Fibroblast of the conjunctiva (primary cell): ENCODE data around the gene BICRA.
"Not testable (repeated sequence)": the region's sequence is repeated elsewhere in the genome, so short reads cannot be mapped to it uniquely, and the experiment has no call there.

Experiments
- DNase-seq: peaks from one replicate; pipeline ENCODE4 v3.0.0-alpha.2; 2010; ENCODE audit warnings: low read depth

The BICRA gene

GRCh38 chr19:47694466-47695273, 85.7 kb downstream of the BICRA start:
- DNase-seq, result no peak

GRCh38 chr19:47695533-47696262, 86.8 kb downstream of the BICRA start:
- DNase-seq, result no peak

- DNase-seq, result no peak
Observed at GRCh38 chr19:47696635-47697034, 87.7 kb downstream of the BICRA start.

- peak; percentile 81 for DNase-seq
Observed at GRCh38 chr19:47697863-47698609, 89.1 kb downstream of the BICRA start.

- DNase-seq, result no peak
Observed at GRCh38 chr19:47698631-47699359, 89.9 kb downstream of the BICRA start.

- DNase-seq, result no peak
Observed at GRCh38 chr19:47699360-47699917, 90.5 kb downstream of the BICRA start.

GRCh38 chr19:47700934-47701716, 92.2 kb downstream of the BICRA start:
- no peak for DNase-seq

GRCh38 chr19:47701717-47702552, 93.0 kb downstream of the BICRA start:
- no peak for DNase-seq

GRCh38 chr19:47702671-47703070, 93.7 kb downstream of the BICRA start:
- no peak for DNase-seq

- no peak for DNase-seq
Observed at GRCh38 chr19:47703301-47703700, 94.4 kb downstream of the BICRA start.

GRCh38 chr19:47704024-47704423, 95.1 kb downstream of the BICRA start:
- no peak for DNase-seq

GRCh38 chr19:47704656-47705055, 95.7 kb downstream of the BICRA start:
- DNase-seq, result no peak

- DNase-seq, result peak; percentile 66
Observed at GRCh38 chr19:47707135-47707925, 98.4 kb downstream of the BICRA start.

GRCh38 chr19:47711652-47712242, 102.8 kb downstream of the BICRA start:
- no peak for DNase-seq

- DNase-seq, result peak; percentile 68
Observed at GRCh38 chr19:47713046-47714021, 104.4 kb downstream of the BICRA start, which contains the start of gene EHD2. Gene EHD2, plus strand, starts transcription at chr19:47713422. Its CDS starts 3,191 bp downstream, at chr19:47716613.

GRCh38 chr19:47714339-47714738, 105.4 kb downstream of the BICRA start:
- DNase-seq, result no peak

- not testable (repeated sequence) for DNase-seq
Observed at GRCh38 chr19:47714855-47715254, 105.9 kb downstream of the BICRA start.
